DND-41 (cell line): Measurements from ENCODE around the gene RNF150.

Experiments
- ATAC-seq: fragments of 200-7000 bp; cut with Tn5 transposase; 3 replicates; pipeline ENCODE4 v1.9.1; 2021; ENCODE audit warnings: low read depth; ENCODE audit not compliant: insufficient read depth
- DNase-seq: peaks from one replicate; pipeline ENCODE4 v3.0.0-alpha.2; 2020
- H2AFZ ChIP-seq: 2 replicates; pipeline ENCODE4 v1.6.0; 2012; ENCODE audit warnings: low read depth, low read length
- H3K27ac ChIP-seq: 2 replicates; pipeline ENCODE4 v1.5.1; 2012; ENCODE audit warnings: low read length, inconsistent platforms
- H3K27me3 ChIP-seq: fragments of 200-600 bp; sonication (generic); 2 replicates; pipeline ENCODE4 v1.6.0; 2012; ENCODE audit warnings: low read length, mild to moderate bottlenecking, inconsistent platforms; ENCODE audit not compliant: insufficient read depth, poor library complexity
- H3K36me3 ChIP-seq: 2 replicates; pipeline ENCODE4 v1.5.1; 2012; ENCODE audit warnings: low read length, inconsistent platforms; ENCODE audit not compliant: insufficient read depth
- H3K4me1 ChIP-seq: 2 replicates; pipeline ENCODE4 v1.5.1; 2012; ENCODE audit warnings: mild to moderate bottlenecking, low read length; ENCODE audit not compliant: insufficient read depth
- H3K4me2 ChIP-seq: 2 replicates; pipeline ENCODE4 v1.6.0; 2012; ENCODE audit warnings: mild to moderate bottlenecking, moderate library complexity, low read length, inconsistent platforms; ENCODE audit not compliant: insufficient read depth
- H3K4me3 ChIP-seq, 2 experiments: fragments of 200-600 bp in 1 of 2; shearing (Covaris generic) in 1 of 2; 2 replicates each; pipeline ENCODE4 v1.5.1; 2012 to 2016; ENCODE audit warnings: inconsistent platforms in 2 of 2, low read length in 2 of 2, mild to moderate bottlenecking in 2 of 2, low read depth in 1 of 2, moderate library complexity in 1 of 2
- H3K79me2 ChIP-seq: 2 replicates; pipeline ENCODE4 v1.6.0; 2012; ENCODE audit warnings: low read length, inconsistent platforms; ENCODE audit not compliant: insufficient read depth
- H3K9ac ChIP-seq: 2 replicates; pipeline ENCODE4 v1.6.0; 2012; ENCODE audit warnings: low read depth, mild to moderate bottlenecking, inconsistent platforms, low read length, moderate library complexity
- H3K9me3 ChIP-seq: 2 replicates; pipeline ENCODE4 v1.5.1; 2012; ENCODE audit warnings: low read length, moderate library complexity, mild to moderate bottlenecking, inconsistent platforms; ENCODE audit not compliant: insufficient read depth, severe bottlenecking
- H4K20me1 ChIP-seq: 2 replicates; pipeline ENCODE4 v1.6.0; 2012; ENCODE audit warnings: low read length; ENCODE audit not compliant: insufficient read depth
- CTCF ChIP-seq: IDR thresholded peaks from 2 replicates; pipeline ENCODE4 v1.5.1; 2012; ENCODE audit warnings: borderline replicate concordance, low read length, moderate library complexity, mild to moderate bottlenecking; ENCODE audit not compliant: poor library complexity, severe bottlenecking; ENCODE audit errors: extremely low read depth
- EZH2 ChIP-seq: IDR thresholded peaks from 3 replicates; pipeline ENCODE4 v1.6.1; 2012; ENCODE audit warnings: borderline replicate concordance, low read depth, mild to moderate bottlenecking, moderate library complexity, low read length, inconsistent platforms; ENCODE audit not compliant: severe bottlenecking

The RNF150 gene

DNA sequence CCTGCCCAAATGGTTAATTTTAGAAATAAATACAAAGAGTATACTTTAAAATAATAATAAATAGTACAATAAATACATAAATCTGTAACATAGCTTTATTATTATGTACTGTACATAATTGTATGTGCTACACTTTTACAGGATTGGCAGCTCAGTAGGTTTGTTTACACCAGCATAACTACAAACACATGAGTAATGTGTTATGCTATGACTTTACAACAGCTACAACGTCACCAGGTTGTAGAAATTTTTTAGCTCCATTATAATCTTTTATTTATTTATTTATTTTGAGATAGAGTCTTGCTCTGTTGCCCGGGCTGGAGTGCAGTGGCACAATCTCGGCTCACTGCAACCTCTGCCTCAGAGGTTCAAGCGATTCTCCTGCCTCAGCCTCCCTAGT, 31.8 kb downstream of the RNF150 start:
- Histone ChIP-seq H3K79me2 (no peaks in the 10 kb centered on the region), H3K27me3 (no peaks in the 10 kb centered on the region), H3K9ac (no peak overlapping the region), H3K4me2 (no peak overlapping the region), H3K4me3 (no peak overlapping the region), H3K27ac (no peak overlapping the region), H4K20me1 (no peaks in the 10 kb centered on the region), H3K36me3 (no peaks in the 10 kb centered on the region), H3K9me3 (no peaks in the 10 kb centered on the region), H2AFZ (no peak overlapping the region), H3K4me1 (no peaks in the 10 kb centered on the region)
- no peak for ATAC-seq
- TF ChIP-seq EZH2 (no peak), CTCF (no peak)
- no peak for DNase-seq

DNA sequence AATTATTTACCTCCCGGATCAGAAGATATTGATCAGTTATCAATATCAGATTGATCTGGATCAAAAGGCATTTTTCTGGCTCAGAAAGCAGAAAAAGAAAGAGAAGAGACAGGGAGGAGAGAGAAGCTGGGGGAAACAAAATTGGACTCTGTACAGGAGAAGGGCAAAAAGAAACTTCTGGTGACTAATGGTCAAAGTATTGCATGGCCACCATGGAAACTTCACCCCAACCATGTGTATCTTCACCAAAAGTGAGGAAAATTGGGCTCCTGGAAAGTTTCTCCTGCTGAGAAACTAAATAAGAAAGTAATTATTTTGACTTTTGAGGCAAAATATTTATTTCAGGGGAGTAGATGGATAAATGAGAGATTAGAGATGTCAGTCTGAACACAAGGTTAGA, 33.9 kb downstream of the RNF150 start:
- H4K20me1 ChIP-seq: no peaks in the 10 kb centered on the region
- no peak for TF ChIP-seq CTCF
- TF ChIP-seq EZH2: no peak
- no peak overlapping the region for H3K4me3 ChIP-seq
- no peaks in the 10 kb centered on the region for H3K36me3 ChIP-seq
- no peaks in the 10 kb centered on the region for H3K9me3 ChIP-seq
- no peak for ATAC-seq
- no peak overlapping the region for H2AFZ ChIP-seq
- no peaks in the 10 kb centered on the region for H3K27me3 ChIP-seq
- no peak overlapping the region for H3K9ac ChIP-seq
- no peak overlapping the region for H3K4me2 ChIP-seq
- H3K79me2 ChIP-seq: no peaks in the 10 kb centered on the region
- H3K4me1 ChIP-seq: no peaks in the 10 kb centered on the region
- no peak for DNase-seq
- H3K27ac ChIP-seq: no peak overlapping the region

DNA sequence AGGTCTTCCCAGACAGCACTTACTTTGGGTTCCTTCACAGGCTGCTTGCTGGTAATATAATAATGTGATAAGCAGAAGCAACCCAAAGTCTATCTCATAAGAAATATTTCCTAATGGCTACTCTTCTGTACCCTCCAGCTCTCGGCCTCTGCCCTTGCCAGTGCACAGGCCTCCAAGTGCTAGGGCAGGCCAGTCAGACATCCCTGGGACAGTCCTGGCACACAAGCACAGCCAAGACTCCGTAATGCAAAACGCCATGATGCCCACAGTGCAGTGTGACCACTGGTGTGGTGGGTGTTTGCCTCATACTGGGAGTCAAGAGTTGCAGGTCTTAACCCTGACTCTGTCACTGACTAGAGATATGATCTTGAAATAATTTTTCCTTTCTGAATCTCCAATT, 35.1 kb downstream of the RNF150 start:
- Histone ChIP-seq H3K4me2 (no peak overlapping the region), H3K4me3 (no peak overlapping the region), H3K9me3 (no peaks in the 10 kb centered on the region), H3K27me3 (no peaks in the 10 kb centered on the region), H3K36me3 (no peaks in the 10 kb centered on the region), H3K9ac (no peak overlapping the region), H4K20me1 (no peaks in the 10 kb centered on the region), H3K4me1 (no peaks in the 10 kb centered on the region), H3K27ac (no peak overlapping the region), H2AFZ (no peak overlapping the region), H3K79me2 (no peaks in the 10 kb centered on the region)
- DNase-seq (no peak), ATAC-seq (no peak)
- TF ChIP-seq EZH2: no peak
- no peak for TF ChIP-seq CTCF

- Histone ChIP-seq H3K4me3 (no peak overlapping the region), H4K20me1 (no peaks in the 10 kb centered on the region), H3K4me1 (no peaks in the 10 kb centered on the region), H3K4me2 (no peak overlapping the region), H3K79me2 (no peaks in the 10 kb centered on the region), H3K27ac (no peak overlapping the region), H2AFZ (no peak overlapping the region), H3K36me3 (no peaks in the 10 kb centered on the region), H3K9me3 (no peaks in the 10 kb centered on the region), H3K9ac (no peak overlapping the region), H3K27me3 (no peaks in the 10 kb centered on the region)
- DNase-seq: no peak
- TF ChIP-seq EZH2: no peak
- TF ChIP-seq CTCF: no peak
- ATAC-seq: no peak
Observed at GRCh38 chr4:141090473-141090872, 42.8 kb downstream of the RNF150 start.
